A673 (cell line): ENCODE data around the gene TRDMT1.

Experiments
- CTCF ChIP-seq: fragments of 300-800, 200-600 bp; sonication (generic); conservative IDR thresholded peaks from 2 replicates; pipeline ENCODE4 v1.5.1; 2017; ENCODE audit warnings: low read depth, mild to moderate bottlenecking, antibody characterized with exemption, low read length, moderate library complexity, mixed read lengths
- EZH2 ChIP-seq: fragments of 200-600 bp; sonication (generic); IDR thresholded peaks from 2 replicates; pipeline ENCODE4 v1.6.1; 2017; ENCODE audit warnings: borderline replicate concordance, low read depth, mild to moderate bottlenecking, mixed read lengths, antibody characterized with exemption, low read length; ENCODE audit not compliant: poor library complexity, severe bottlenecking

GRCh38 chr10:17190602-17191001 is 10.9 kb downstream of the TRDMT1 start:
- TF ChIP-seq CTCF (no peak), EZH2 (no peak)
